Caco-2 (cell line): ENCODE data around the gene APOA1. TPM values are rescaled to one million over a fixed set of nuclear protein-coding genes. Genes with fewer than 3 reads are reported as not detected.

Source experiments
- BruUV-seq: library from RNA; stranded (reverse); fragments of 400-500 nt; replicated peaks from 2 replicates; lab custom pipeline; 2021; lab: Mats Ljungman, UMichigan
- CTCF ChIA-PET: fragments of 300-600 bp; sonication (Branson Sonifier 250); formaldehyde crosslinking; loops from one replicate; lab custom pipeline; 2022; ENCODE audit warnings: antibody characterized with exemption; lab: Charles Lee
- POLR2A ChIA-PET: fragments of 300-600 bp; sonication (Branson Sonifier 250); formaldehyde crosslinking; loops from one replicate; lab custom pipeline; 2022; ENCODE audit warnings: antibody characterized with exemption; lab: Charles Lee
- DNase-seq, 2 experiments: peaks; one replicate each; pipeline versions ENCODE4 v3.0.0 to v3.0.0-alpha.2; 2020 to 2022
- H3K27me3 ChIP-seq: replicated peaks from 2 replicates; pipeline ENCODE4 v1.6.0; 2011; ENCODE audit warnings: low read length; ENCODE audit not compliant: control insufficient read depth, insufficient read depth
- H3K36me3 ChIP-seq: 2 replicates; pipeline ENCODE4 v1.5.1; 2011; ENCODE audit warnings: low read length; ENCODE audit not compliant: control insufficient read depth, insufficient read depth
- H3K4me1 ChIP-seq: fragments of 250-450 bp; sonication (Bioruptor Pico); 2 replicates; pipeline ENCODE4 v1.5.1; 2020; ENCODE audit warnings: mild to moderate bottlenecking
- H3K4me3 ChIP-seq: 2 replicates; pipeline ENCODE4 v1.5.1; 2011; ENCODE audit warnings: low read depth, mild to moderate bottlenecking, control low read depth, low read length
- H3K9me3 ChIP-seq: fragments of 250-450 bp; sonication (Bioruptor Pico); 2 replicates; pipeline ENCODE4 v1.5.1; 2020; ENCODE audit warnings: mild to moderate bottlenecking, moderate library complexity
- H3K27ac Mint-ChIP-seq: one replicate; pipeline ENCODE4 v1.8.0; 2022; ENCODE audit warnings: mixed read lengths; ENCODE audit not compliant: unreplicated experiment
- H3K27me3 Mint-ChIP-seq: one replicate; pipeline ENCODE4 v1.8.0; 2022; ENCODE audit warnings: mixed read lengths; ENCODE audit not compliant: insufficient read depth, unreplicated experiment
- H3K36me3 Mint-ChIP-seq: one replicate; pipeline ENCODE4 v1.8.0; 2022; ENCODE audit warnings: mild to moderate bottlenecking, mixed read lengths; ENCODE audit not compliant: insufficient read depth, unreplicated experiment
- H3K4me1 Mint-ChIP-seq: one replicate; pipeline ENCODE4 v1.8.0; 2022; ENCODE audit warnings: low read depth, mixed read lengths; ENCODE audit not compliant: unreplicated experiment
- H3K4me3 Mint-ChIP-seq: one replicate; pipeline ENCODE4 v1.8.0; 2022; ENCODE audit warnings: mild to moderate bottlenecking, moderate library complexity, mixed read lengths; ENCODE audit not compliant: unreplicated experiment
- H3K9me3 Mint-ChIP-seq: one replicate; pipeline ENCODE4 v1.8.0; 2022; ENCODE audit warnings: mixed read lengths; ENCODE audit not compliant: unreplicated experiment
- intact Hi-C: fragments of 100-400 bp; cut with micrococcal nuclease; formaldehyde crosslinking; loops from one replicate; pipeline ENCODE4 v1.10.0; 2022; ENCODE audit not compliant: unreplicated experiment
- total RNA-seq: library from RNA; stranded (reverse); gene quantifications from 2 replicates; pipeline ENCODE4 v1.2.3, GENCODE V29; 2022
- TF ChIP-seq, protein P1 (sequence below), 2 experiments: fragments of 200-600 bp in 1 of 2; IDR thresholded peaks; 1 replicate in 1 of 2; 2 replicates in 1 of 2; pipeline versions ENCODE4 v1.5.1 to v1.8.0; 2011 to 2022; ENCODE audit warnings: antibody characterized with exemption in 1 of 2, control low read depth in 1 of 2, inconsistent platforms in 1 of 2, low read depth in 1 of 2, low read length in 1 of 2, mild to moderate bottlenecking in 1 of 2, moderate library complexity in 1 of 2; ENCODE audit not compliant: insufficient read depth in 1 of 2, severe bottlenecking in 1 of 2, unreplicated experiment in 1 of 2

The APOA1 gene
- total RNA-seq, 1 experiment from 2014 or later = 913 TPM

- H3K9me3 Mint-ChIP-seq = no peaks in the 10 kb centered on the region
- Histone ChIP-seq H3K27me3 (no peaks in the 10 kb centered on the region), H3K4me1 (peaks cover 10% of the 10 kb centered on the region; the same call in 1 of the 2 replicates), H3K4me3 (no peak overlapping the region), H3K36me3 (peaks cover 19% of the 10 kb centered on the region), H3K9me3 (no peaks in the 10 kb centered on the region)
- no TSS peak for BruUV-seq
- H3K4me3 Mint-ChIP-seq = no peak overlapping the region
- TF ChIP-seq, protein P1, sequence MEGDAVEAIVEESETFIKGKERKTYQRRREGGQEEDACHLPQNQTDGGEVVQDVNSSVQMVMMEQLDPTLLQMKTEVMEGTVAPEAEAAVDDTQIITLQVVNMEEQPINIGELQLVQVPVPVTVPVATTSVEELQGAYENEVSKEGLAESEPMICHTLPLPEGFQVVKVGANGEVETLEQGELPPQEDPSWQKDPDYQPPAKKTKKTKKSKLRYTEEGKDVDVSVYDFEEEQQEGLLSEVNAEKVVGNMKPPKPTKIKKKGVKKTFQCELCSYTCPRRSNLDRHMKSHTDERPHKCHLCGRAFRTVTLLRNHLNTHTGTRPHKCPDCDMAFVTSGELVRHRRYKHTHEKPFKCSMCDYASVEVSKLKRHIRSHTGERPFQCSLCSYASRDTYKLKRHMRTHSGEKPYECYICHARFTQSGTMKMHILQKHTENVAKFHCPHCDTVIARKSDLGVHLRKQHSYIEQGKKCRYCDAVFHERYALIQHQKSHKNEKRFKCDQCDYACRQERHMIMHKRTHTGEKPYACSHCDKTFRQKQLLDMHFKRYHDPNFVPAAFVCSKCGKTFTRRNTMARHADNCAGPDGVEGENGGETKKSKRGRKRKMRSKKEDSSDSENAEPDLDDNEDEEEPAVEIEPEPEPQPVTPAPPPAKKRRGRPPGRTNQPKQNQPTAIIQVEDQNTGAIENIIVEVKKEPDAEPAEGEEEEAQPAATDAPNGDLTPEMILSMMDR (IDR thresholded peaks at IDR 0.05; ENCODE audit: insufficient read depth in 1 of 2, low read depth in 1 of 2, low read length in 1 of 2, severe bottlenecking in 1 of 2, unreplicated experiment in 1 of 2) = no peak
- no peak overlapping the region for H3K27ac Mint-ChIP-seq
- POLR2A ChIA-PET = no interaction called here
- no peak for DNase-seq
- CTCF ChIA-PET = interaction anchor here (0.8 kb wide), 1 partner anchor 25 kb away, joined by 3 read pairs; no protein-coding TSS in a partner anchor
- H3K4me1 Mint-ChIP-seq = peaks cover 6% of the 10 kb centered on the region
- peaks cover 65% of the 10 kb centered on the region for H3K36me3 Mint-ChIP-seq
- no peaks in the 10 kb centered on the region for H3K27me3 Mint-ChIP-seq
- intact Hi-C loops = no loop called here
Measured at GRCh38 chr11:116860303-116860702, 22.9 kb upstream of the APOA1 start.

GRCh38 chr11:116859175-116859574 lies 21.8 kb upstream of the APOA1 start:
- TF ChIP-seq, protein P1 (IDR thresholded peaks at IDR 0.05; ENCODE audit: insufficient read depth in 1 of 2, low read depth in 1 of 2, low read length in 1 of 2, severe bottlenecking in 1 of 2, unreplicated experiment in 1 of 2) = no peak
- DNase-seq = no peak
- no peaks in the 10 kb centered on the region for H3K9me3 ChIP-seq
- H3K4me3 ChIP-seq = no peak overlapping the region
- peaks cover 5% of the 10 kb centered on the region; the same call in 1 of the 2 replicates for H3K4me1 ChIP-seq
- no peak overlapping the region for H3K27ac Mint-ChIP-seq
- no peaks in the 10 kb centered on the region for H3K27me3 Mint-ChIP-seq
- peaks cover 19% of the 10 kb centered on the region for H3K36me3 ChIP-seq
- H3K27me3 ChIP-seq = no peaks in the 10 kb centered on the region
- no peak overlapping the region for H3K4me3 Mint-ChIP-seq
- POLR2A ChIA-PET = no interaction called here
- H3K4me1 Mint-ChIP-seq = peaks cover 6% of the 10 kb centered on the region
- no TSS peak for BruUV-seq
- intact Hi-C loops = no loop called here
- no peaks in the 10 kb centered on the region for H3K9me3 Mint-ChIP-seq
- CTCF ChIA-PET = no interaction called here
- peaks cover 71% of the 10 kb centered on the region for H3K36me3 Mint-ChIP-seq

- Histone ChIP-seq H3K4me1 (peaks cover 5% of the 10 kb centered on the region; the same call in 1 of the 2 replicates), H3K27me3 (no peaks in the 10 kb centered on the region), H3K4me3 (no peak overlapping the region), H3K36me3 (peaks cover 17% of the 10 kb centered on the region), H3K9me3 (no peaks in the 10 kb centered on the region)
- H3K4me1 Mint-ChIP-seq = peaks cover 6% of the 10 kb centered on the region
- TF ChIP-seq, protein P1 (IDR thresholded peaks at IDR 0.05; ENCODE audit: insufficient read depth in 1 of 2, low read depth in 1 of 2, low read length in 1 of 2, severe bottlenecking in 1 of 2, unreplicated experiment in 1 of 2) = no peak
- H3K27ac Mint-ChIP-seq = no peak overlapping the region
- intact Hi-C loops = no loop called here
- H3K9me3 Mint-ChIP-seq = no peaks in the 10 kb centered on the region
- POLR2A ChIA-PET = no interaction called here
- no TSS peak for BruUV-seq
- no peak for DNase-seq
- no peak overlapping the region for H3K4me3 Mint-ChIP-seq
- peaks cover 72% of the 10 kb centered on the region for H3K36me3 Mint-ChIP-seq
- no peaks in the 10 kb centered on the region for H3K27me3 Mint-ChIP-seq
- CTCF ChIA-PET = no interaction called here
Measured at GRCh38 chr11:116857936-116858335, 20.5 kb upstream of the APOA1 start.
